Epithelial cell of proximal tubule (primary cell): Measurements from ENCODE around the gene WDFY2. TPM values are rescaled to one million over a fixed set of nuclear protein-coding genes. Genes with fewer than 3 reads are reported as not detected.

Experiments used
- DNase-seq: peaks from one replicate; pipeline ENCODE4 v3.0.0-alpha.2; 2011; ENCODE audit warnings: low read depth
- H3K4me3 ChIP-seq: 2 replicates; pipeline ENCODE4 v1.5.1; 2011; ENCODE audit warnings: low read depth, mild to moderate bottlenecking, low read length
- CTCF ChIP-seq: conservative IDR thresholded peaks from 2 replicates; pipeline ENCODE4 v1.5.1; 2012; ENCODE audit warnings: low read depth, mild to moderate bottlenecking, low read length
- total RNA-seq: library from RNA; depleted of rRNA; stranded (reverse); fragments of >200 nt; gene quantifications from 2 replicates; pipeline ENCODE4 v1.2.3, GENCODE V29; 2015

The WDFY2 gene
- total RNA-seq, 1 donor from 2014 or later: 5.1 TPM

GRCh38 chr13:51742031-51742430 lies 157.8 kb downstream of the WDFY2 start:
- no peak overlapping the region for H3K4me3 ChIP-seq
- no peak for DNase-seq
- TF ChIP-seq CTCF: no peak

GRCh38 chr13:51742611-51743010 lies 158.3 kb downstream of the WDFY2 start:
- H3K4me3 ChIP-seq: no peak overlapping the region
- no peak for TF ChIP-seq CTCF
- no peak for DNase-seq

GRCh38 chr13:51745243-51745642 lies 161.0 kb downstream of the WDFY2 start:
- no peak for DNase-seq
- H3K4me3 ChIP-seq: no peak overlapping the region
- no peak for TF ChIP-seq CTCF

- TF ChIP-seq CTCF: no peak
- no peak for DNase-seq
- H3K4me3 ChIP-seq: no peak overlapping the region
These were observed 162.5 kb downstream of the WDFY2 start for GRCh38 chr13:51746802-51747201.

- no peak for DNase-seq
- TF ChIP-seq CTCF: no peak
- no peak overlapping the region for H3K4me3 ChIP-seq
These were observed 163.5 kb downstream of the WDFY2 start for GRCh38 chr13:51747438-51748434.

GRCh38 chr13:51756651-51757050 lies 172.4 kb downstream of the WDFY2 start:
- no peak overlapping the region for H3K4me3 ChIP-seq
- no peak for DNase-seq
- TF ChIP-seq CTCF: no peak

- no peak for DNase-seq
- no peak overlapping the region for H3K4me3 ChIP-seq
- TF ChIP-seq CTCF: no peak
These were observed 174.4 kb downstream of the WDFY2 start for GRCh38 chr13:51758691-51759090.
